Epidermal melanocyte (primary cell): ENCODE measurements around the gene KRT28.
"Not testable (repeated sequence)": the region's sequence is repeated elsewhere in the genome, so short reads cannot be mapped to it uniquely, and the experiment has no call there.

Experiments
- DNase-seq: peaks from one replicate; pipeline ENCODE4 v3.0.0; 2011; ENCODE audit warnings: low spot score; ENCODE audit not compliant: insufficient read length

KRT28 gene

GRCh38 chr17:40779181-40779909 is 20.4 kb downstream of the KRT28 start:
- no peak for DNase-seq

- DNase-seq = peak; percentile 26
Observed at GRCh38 chr17:40778461-40778860, 21.3 kb downstream of the KRT28 start.

GRCh38 chr17:40777971-40778370 is 21.8 kb downstream of the KRT28 start:
- peak; percentile 37 for DNase-seq

- DNase-seq = no peak
Observed at GRCh38 chr17:40777459-40777858, 22.3 kb downstream of the KRT28 start.

GRCh38 chr17:40775945-40776344 is 23.8 kb downstream of the KRT28 start:
- no peak for DNase-seq

GRCh38 chr17:40772101-40772500 is 27.7 kb downstream of the KRT28 start, which contains the start of gene KRT26:
Gene KRT26 (minus strand): TSS chr17:40772201. CDS start chr17:40772113, 88 bp downstream.
- no peak for DNase-seq

- DNase-seq = no peak
Observed at GRCh38 chr17:40765657-40766056, 34.1 kb downstream of the KRT28 start.

- DNase-seq = no peak
Observed at GRCh38 chr17:40763752-40764151, 36.0 kb downstream of the KRT28 start.

GRCh38 chr17:40760105-40761016 is 39.4 kb downstream of the KRT28 start:
- DNase-seq = no peak

GRCh38 chr17:40755231-40755630 is 44.5 kb downstream of the KRT28 start, which contains the start of gene KRT25:
Gene KRT25 (minus strand): TSS chr17:40755331. CDS start chr17:40755271, 60 bp downstream.
- DNase-seq = no peak

- no peak for DNase-seq
Observed at GRCh38 chr17:40753804-40754203, 46.0 kb downstream of the KRT28 start.

- DNase-seq = no peak
Observed at GRCh38 chr17:40751065-40751464, 48.7 kb downstream of the KRT28 start.

GRCh38 chr17:40750391-40750790 is 49.4 kb downstream of the KRT28 start:
- DNase-seq = no peak

GRCh38 chr17:40748666-40749065 is 51.1 kb downstream of the KRT28 start:
- not testable (repeated sequence) for DNase-seq
